ENCODE data around the gene TSPO. TPM values are rescaled to one million over a fixed set of nuclear protein-coding genes. Genes with fewer than 3 reads are reported as not detected.
A peak's percentile ranks its signal among the peaks of the same experiment; 100 is the strongest.

The TSPO gene
- total and polyA plus RNA-seq, 2 of the 13 experiments (the other 11 are each of a cell fraction or from before 2014, with no cell fraction given) = 0.46 to 1.4 TPM

- TF ChIP-seq AHDC1 (CRISPR knock-in tag; IDR thresholded peaks at IDR 0.05; ENCODE audit: borderline replicate concordance) (no peak), POLR2AphosphoS5 (IDR thresholded peaks at IDR 0.05; ENCODE audit: low read depth, low read length) (no peak), REPIN1 (CRISPR knock-in tag; IDR thresholded peaks at IDR 0.05; ENCODE audit: borderline replicate concordance, low read depth) (no peak)
These were observed 621 bp downstream of the TSPO start (continued) for GRCh38 chr22:43152003-43152356.

GRCh38 chr22:43152357-43153071 lies 1.2 kb downstream of the TSPO start:
- peaks cover 4 to 39% of the 10 kb centered on the region in 2 experiments; a peak in 3 of 5 replicates for H3K27me3 ChIP-seq (ENCODE audit: control insufficient read depth in 1 of 2, insufficient read depth in 2 of 2, low read length in 2 of 2)
- no peaks in the 10 kb centered on the region for H3K9me3 ChIP-seq (ENCODE audit: low read length)
- H2AFZ ChIP-seq (ENCODE audit: low read length) = no peak overlapping the region
- ChIA-PET CTCF (ENCODE audit: low intra/inter-chr PET ratio, low total read pairs) (no interaction called here), POLR2A (no interaction called here)
- H3K4me1 ChIP-seq (ENCODE audit: insufficient read depth, low read length) = peaks cover 24% of the 10 kb centered on the region
- 17% methylated on average over 5 of the region's 22 CpGs for WGBS (ENCODE audit: low lambda C conversion rate)
- H3K9ac ChIP-seq (ENCODE audit: insufficient read depth, low read depth, low read length) = peak overlapping the region; percentile 41
- peak overlapping the region in 2 of 3 experiments; percentile 4 to 63; a peak in 2 of 6 replicates for H3K4me3 ChIP-seq (replicated peaks in 1 of 3; ENCODE audit: insufficient read depth in 1 of 3, low read depth in 2 of 3, low read length in 3 of 3)
- H3K79me2 ChIP-seq (ENCODE audit: insufficient read depth, low read length) = no peaks in the 10 kb centered on the region
- H4K20me1 ChIP-seq (ENCODE audit: insufficient read depth, low read length) = no peaks in the 10 kb centered on the region
- DNase-seq (ENCODE audit: low spot score) (no peak), ATAC-seq (peak; percentile 65), FAIRE-seq (no peak)
- intact Hi-C loops (cut with micrococcal nuclease; ENCODE audit: unreplicated experiment) (no loop called here), in situ Hi-C loops (cut with HindIII; ENCODE audit: extremely low pct_ligation_motif_present, low pct_unique_long_range_greater_than_20kb) (no loop called here)
- BruUV-seq (replicated peaks) = no TSS peak
- H3K27ac ChIP-seq (ENCODE audit: extremely low read length, insufficient read depth, low read length) = no peak overlapping the region
- no peaks in the 10 kb centered on the region for H3K36me3 ChIP-seq (replicated peaks in 1 of 2; ENCODE audit: control insufficient read depth in 1 of 2, insufficient read depth in 2 of 2, low read length in 2 of 2)
- H3K4me2 ChIP-seq (ENCODE audit: low read depth, low read length) = peak overlapping the region; percentile 76
- TF ChIP-seq ZNF512 (CRISPR knock-in tag; IDR thresholded peaks at IDR 0.05) (0 out of 2 replicates have a peak, but pooled peaks have one; percentile 57), ZFY (CRISPR knock-in tag; IDR thresholded peaks at IDR 0.05) (peak; percentile 1; the same call in 1 of the 2 replicates), ZNF687 (CRISPR knock-in tag; IDR thresholded peaks at IDR 0.05) (peak; percentile 49), ZNF710 (CRISPR knock-in tag; IDR thresholded peaks at IDR 0.05; ENCODE audit: borderline replicate concordance) (peak; percentile 28; the same call in 1 of the 2 replicates)

Measured in HepG2 (cell line).